ENCODE data around the gene CEP112. TPM values are rescaled to one million over a fixed set of nuclear protein-coding genes. Genes with fewer than 3 reads are reported as not detected.

Gene CEP112
- polyA plus RNA-seq, 1 donor from 2014 or later: 6.0 TPM

GRCh38 chr17:65885541-65886312 lies 306.2 kb downstream of the CEP112 start:
- Histone ChIP-seq H3K9me2 (ENCODE audit: insufficient read depth, low read length) (no peaks in the 10 kb centered on the region), H3F3A (ENCODE audit: insufficient read depth, low read length, poor library complexity, severe bottlenecking) (no peaks in the 10 kb centered on the region), H3K4me3 (ENCODE audit: low read length) (peak overlapping the region; percentile 16), H3K4me2 (ENCODE audit: low read length) (peak overlapping the region; percentile 13), H3K27ac (ENCODE audit: low read length) (peak overlapping the region; percentile 82), H4K20me1 (ENCODE audit: insufficient read depth) (no peaks in the 10 kb centered on the region), H3K36me3 (ENCODE audit: insufficient read depth, low read length) (no peaks in the 10 kb centered on the region), H2AFZ (ENCODE audit: low read depth, low read length) (no peak overlapping the region), H3K27me3 (ENCODE audit: insufficient read depth, low read depth, low read length) (no peaks in the 10 kb centered on the region), H3K9ac (ENCODE audit: low read length) (peak overlapping the region; percentile 14), H3K79me2 (replicated peaks; ENCODE audit: insufficient read depth, low read length) (no peaks in the 10 kb centered on the region), H3K9me3 (ENCODE audit: low read length) (no peaks in the 10 kb centered on the region)
- no peak for TF ChIP-seq CTCF (IDR thresholded peaks at IDR 0.05; ENCODE audit: poor library complexity, severe bottlenecking)
- TF ChIP-seq EP300 (conservative IDR thresholded peaks at IDR 0.05; ENCODE audit: poor library complexity, severe bottlenecking): peak; percentile 50

GRCh38 chr17:65876985-65877384 lies 314.9 kb downstream of the CEP112 start:
- no peak overlapping the region for H3K27ac ChIP-seq (ENCODE audit: low read length)
- H3K27me3 ChIP-seq (ENCODE audit: insufficient read depth, low read depth, low read length): no peaks in the 10 kb centered on the region
- H3K4me2 ChIP-seq (ENCODE audit: low read length): no peak overlapping the region
- H3K4me3 ChIP-seq (ENCODE audit: low read length): no peak overlapping the region
- TF ChIP-seq TAF1 (IDR thresholded peaks at IDR 0.05; ENCODE audit: low read depth) (no peak), MXI1 (conservative IDR thresholded peaks at IDR 0.05; ENCODE audit: poor library complexity, severe bottlenecking) (no peak), SMC3 (conservative IDR thresholded peaks at IDR 0.05; ENCODE audit: poor library complexity) (no peak), EP300 (conservative IDR thresholded peaks at IDR 0.05; ENCODE audit: poor library complexity, severe bottlenecking) (no peak), RAD21 (conservative IDR thresholded peaks at IDR 0.05) (no peak), EZH2 (IDR thresholded peaks at IDR 0.05; ENCODE audit: borderline replicate concordance, insufficient read depth, low read length, poor library complexity, severe bottlenecking) (no peak), REST (IDR thresholded peaks at IDR 0.05; ENCODE audit: borderline replicate concordance) (no peak)
- no peak overlapping the region for H3K9ac ChIP-seq (ENCODE audit: low read length)
- no peaks in the 10 kb centered on the region for H3K79me2 ChIP-seq (replicated peaks; ENCODE audit: insufficient read depth, low read length)
- no peaks in the 10 kb centered on the region for H3K9me2 ChIP-seq (ENCODE audit: insufficient read depth, low read length)
- H3F3A ChIP-seq (ENCODE audit: insufficient read depth, low read length, poor library complexity, severe bottlenecking): no peaks in the 10 kb centered on the region
- no peaks in the 10 kb centered on the region for H4K20me1 ChIP-seq (ENCODE audit: insufficient read depth)
- H3K9me3 ChIP-seq (ENCODE audit: low read length): no peaks in the 10 kb centered on the region
- H3K36me3 ChIP-seq (ENCODE audit: insufficient read depth, low read length): no peaks in the 10 kb centered on the region
- H2AFZ ChIP-seq (ENCODE audit: low read depth, low read length): no peak overlapping the region

Data from neural cell (in vitro differentiated cells).